Fibroblast of skin of right biceps (primary cell): ENCODE measurements around the gene PLPPR1.
"Not testable (repeated sequence)": the region's sequence is repeated elsewhere in the genome, so short reads cannot be mapped to it uniquely, and the experiment has no call there.

Source experiments
- DNase-seq: peaks from one replicate; pipeline ENCODE4 v3.0.0-alpha.2; 2013

PLPPR1 gene

DNA sequence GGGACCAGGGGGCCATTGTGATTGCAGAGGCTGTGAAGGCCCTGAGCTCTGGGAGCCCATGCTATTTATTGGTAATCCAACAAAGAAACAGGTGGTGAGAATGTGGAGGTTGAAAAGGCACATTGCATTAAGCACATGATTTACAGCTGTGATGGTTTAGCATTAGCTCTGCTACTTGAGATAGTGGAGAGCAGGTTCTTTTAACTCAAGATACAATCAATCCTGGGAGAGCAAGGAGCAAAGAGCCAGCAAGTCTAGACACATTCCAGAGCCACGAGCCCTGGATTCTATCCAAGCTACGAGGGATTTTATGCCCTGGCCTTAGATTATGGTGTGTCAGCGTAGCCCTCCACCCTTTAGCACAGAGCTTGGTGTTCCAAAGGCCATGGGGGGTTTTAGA, 98.8 kb downstream of the PLPPR1 start:
- not testable (repeated sequence) for DNase-seq

DNA sequence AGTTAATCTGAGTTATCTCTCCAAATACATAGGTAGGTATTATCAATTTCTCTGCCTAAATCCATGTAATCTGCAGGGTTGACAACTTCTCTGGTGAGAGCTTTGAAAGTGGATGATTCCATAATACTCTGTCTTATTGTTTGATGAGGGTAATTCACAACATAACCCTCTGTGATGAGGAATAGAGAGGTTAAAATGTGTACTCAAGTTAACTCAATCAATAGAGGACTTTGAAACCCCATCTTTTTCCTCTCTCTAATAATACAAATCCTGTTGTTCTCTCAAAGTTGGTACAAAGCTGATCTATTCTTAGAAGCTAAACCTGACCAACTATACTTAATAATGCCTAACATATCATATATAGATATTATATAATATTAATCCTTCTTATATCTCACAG, 100.1 kb downstream of the PLPPR1 start:
- DNase-seq = no peak

DNA sequence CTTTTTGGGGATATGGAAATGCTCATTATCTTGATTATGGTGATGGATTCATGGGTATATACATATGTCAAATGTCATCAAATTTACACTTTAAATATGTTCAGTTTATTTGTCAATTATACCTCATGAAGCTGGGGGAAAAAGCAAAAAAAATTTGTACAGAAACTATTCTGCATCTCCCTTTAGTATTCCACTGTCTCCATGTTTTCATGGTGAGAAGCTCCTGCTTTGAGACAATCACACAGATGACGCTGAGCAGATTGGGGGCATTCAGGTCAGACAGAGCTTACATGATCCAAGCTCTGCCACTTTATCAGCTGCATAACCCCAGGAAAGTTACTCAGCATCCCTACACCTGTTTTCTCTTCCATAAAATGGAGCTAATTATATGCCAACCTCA, 101.5 kb downstream of the PLPPR1 start:
- no peak for DNase-seq

DNA sequence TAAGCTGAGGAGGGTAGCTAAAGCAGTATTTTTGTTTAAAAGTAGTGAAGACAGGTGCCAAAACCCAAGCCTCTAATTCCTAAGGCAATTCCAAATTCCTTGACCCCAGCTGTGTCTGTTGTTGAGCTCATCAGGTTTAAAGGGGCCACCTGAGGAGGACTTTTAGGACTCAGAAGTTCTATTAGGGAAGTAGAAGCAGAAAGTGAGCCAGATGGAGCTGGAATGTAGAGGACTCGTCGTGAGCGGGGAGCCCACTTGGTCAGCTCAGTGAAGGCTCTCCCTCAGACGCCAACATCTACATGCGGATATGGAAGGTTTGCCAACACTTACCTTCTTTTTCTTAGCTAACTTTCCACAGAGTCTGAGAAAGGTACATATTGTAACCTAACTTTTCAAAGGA, 102.8 kb downstream of the PLPPR1 start:
- no peak for DNase-seq

DNA sequence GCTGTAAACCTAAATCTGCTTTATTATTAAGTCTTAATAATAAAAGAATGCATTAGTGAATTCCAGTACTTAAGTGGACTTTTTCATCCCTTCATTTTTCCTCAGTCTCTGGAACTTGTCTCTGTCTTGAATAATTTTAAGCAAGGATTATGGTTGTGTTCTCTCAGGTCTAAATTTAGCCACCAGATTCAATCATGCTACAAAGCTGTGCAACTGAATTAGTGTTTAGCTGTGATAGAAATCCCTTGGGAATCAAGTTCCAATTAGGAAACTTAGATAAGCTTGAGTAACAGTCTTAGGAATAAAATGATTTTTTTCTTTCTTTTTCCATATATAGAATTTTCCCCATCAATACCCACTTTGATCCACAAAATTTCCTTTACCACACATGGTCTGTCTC, 104.3 kb downstream of the PLPPR1 start:
- DNase-seq = no peak

DNA sequence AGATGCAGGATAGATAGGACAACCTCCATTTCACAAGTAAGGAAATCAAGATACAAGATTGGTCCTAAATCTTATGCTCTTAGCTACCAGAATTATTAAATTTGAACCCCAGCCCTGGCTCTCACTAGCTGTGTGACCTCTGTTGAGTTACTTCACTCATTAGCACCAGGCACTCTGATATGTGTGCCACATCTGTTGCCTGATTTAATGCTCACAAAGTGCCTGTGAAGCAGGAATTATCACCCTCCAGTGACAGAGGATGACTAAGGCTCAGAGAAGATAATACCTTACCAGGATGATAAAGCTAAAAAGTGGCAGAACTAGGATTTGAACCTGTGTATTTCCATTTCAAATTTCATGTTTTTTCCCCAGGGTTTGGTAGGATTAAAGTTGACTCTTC, 110.0 kb downstream of the PLPPR1 start:
- DNase-seq = no peak

DNA sequence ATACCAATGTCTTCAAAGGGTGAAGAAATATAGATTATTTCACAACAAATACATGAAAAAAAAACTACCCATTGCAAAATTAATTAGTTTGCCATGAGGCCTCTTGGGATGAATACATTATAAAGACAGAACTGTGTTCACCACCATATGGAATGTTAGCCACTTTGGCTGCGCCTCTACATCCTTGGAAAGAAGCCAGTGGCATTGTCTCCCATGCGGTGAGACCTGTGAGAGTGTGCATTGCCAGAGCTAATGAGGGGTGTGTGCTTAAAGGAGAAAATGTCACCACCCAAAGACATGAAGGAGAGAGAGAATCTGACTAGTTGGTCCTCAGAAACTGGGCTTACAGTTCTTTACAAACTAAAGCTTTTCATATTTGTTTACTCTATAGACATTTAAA, 110.6 kb downstream of the PLPPR1 start:
- no peak for DNase-seq

DNA sequence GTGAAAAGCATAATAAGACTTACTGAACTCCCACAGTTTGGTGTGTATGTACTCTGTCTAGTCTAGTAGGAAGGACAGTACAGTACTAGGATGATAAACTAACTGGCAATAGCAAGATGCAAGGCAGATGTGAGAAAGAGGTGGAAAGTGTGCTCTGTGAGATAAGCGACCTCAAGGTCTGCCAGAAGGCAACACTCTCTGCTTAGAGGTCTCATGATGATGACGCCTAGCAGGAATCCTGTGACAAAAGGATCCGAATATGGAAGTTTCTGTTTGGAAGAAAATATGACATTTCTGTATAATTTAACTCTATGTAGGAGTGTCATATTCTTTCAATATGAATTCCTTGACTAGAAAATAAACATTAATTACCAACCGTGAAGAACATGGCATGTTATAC, 112.2 kb downstream of the PLPPR1 start:
- DNase-seq = no peak

DNA sequence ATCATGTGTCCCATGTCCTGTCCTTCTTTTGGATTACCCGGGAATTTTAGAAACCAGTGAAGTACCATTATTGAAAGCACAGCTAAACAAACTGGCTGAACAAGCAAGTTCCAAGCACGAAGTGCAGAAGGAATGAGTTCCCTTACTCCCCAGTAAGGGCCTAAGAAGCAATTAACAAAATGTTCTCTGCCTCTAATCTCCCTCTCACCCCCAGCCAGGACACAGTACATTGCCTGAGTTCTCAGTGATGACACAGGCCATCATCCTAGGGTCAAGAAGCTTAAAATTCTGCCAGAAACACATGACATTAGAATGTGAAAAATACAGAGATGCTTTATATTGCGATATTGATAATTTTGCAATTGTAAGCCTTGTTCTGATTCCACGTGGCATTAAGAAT, 118.0 kb downstream of the PLPPR1 start:
- no peak for DNase-seq

DNA sequence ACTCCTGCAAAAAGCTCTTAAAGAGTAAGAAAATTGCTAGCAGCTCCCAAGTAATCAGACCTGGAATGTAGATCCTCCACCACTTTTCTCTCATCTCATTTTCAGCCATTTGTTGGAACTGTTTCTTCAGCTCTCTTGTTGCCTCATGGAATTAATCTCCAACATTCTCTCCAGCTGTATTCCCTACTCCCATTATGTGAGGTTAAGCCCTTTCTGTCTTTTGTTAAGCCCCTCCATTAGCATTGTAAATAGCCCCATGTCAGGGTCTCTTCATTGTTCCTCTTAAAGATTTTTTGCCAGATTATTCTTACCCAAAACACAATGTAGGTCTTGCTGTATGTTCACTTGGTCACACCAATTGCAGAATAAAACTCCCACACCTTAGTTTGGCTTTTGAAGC, 119.8 kb downstream of the PLPPR1 start:
- DNase-seq = no peak

DNA sequence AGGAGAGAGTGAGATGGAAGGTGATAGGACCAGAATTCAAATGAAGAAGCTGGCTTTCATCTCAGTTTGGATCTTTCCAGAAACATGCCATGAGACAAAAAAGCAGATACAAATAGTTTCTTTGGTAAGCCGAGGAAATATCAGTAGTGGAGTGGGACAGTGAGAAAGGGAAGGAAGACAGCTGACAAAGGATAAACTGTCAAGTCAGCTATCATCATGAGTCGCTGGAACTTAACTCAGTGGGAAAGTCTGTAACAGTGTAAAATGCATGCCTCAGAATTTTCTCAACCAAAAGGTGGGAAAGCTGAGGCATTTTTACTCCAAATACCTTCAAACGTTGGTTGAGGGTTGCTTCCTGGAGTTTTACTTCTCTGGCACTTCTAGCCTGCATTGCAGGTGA, 129.8 kb downstream of the PLPPR1 start:
- DNase-seq = no peak

DNA sequence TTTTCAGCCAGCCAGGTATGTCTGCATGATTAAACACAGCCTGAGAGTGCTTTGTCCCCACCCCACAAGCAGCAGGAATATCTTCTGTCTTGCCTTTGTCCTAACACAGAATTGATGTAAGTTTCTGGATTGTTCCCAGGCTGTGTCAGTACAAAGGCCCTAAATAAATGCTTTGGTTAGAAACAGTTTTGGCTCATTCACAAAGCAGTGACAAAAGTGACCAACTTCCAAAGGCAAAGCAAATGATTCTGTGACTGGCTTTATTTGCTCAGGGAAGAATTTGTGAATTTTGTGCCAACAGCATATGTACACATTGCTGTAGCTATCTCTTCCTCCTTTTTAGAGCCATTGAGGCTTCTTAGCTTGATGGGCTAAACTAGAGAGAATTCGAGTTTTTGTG, 133.7 kb downstream of the PLPPR1 start:
- no peak for DNase-seq

DNA sequence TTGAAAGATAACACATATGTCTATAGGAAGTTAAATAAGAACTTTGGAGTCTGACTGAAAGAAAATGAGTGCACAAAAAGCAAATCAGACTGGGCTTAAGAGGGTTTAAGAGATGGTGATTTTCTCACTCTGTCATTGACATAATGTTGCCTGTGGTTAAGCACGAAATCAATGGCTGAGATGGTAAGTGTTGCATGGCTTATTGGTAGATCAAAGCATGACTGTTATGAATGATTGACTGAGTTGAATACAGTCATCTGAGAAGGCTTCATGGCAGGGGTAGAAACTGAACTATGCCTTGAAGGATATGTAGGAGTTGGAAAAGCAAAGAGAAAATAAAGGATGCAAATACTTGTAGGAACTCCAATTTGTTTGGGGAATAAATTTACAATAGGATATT, 136.6 kb downstream of the PLPPR1 start:
- no peak for DNase-seq

DNA sequence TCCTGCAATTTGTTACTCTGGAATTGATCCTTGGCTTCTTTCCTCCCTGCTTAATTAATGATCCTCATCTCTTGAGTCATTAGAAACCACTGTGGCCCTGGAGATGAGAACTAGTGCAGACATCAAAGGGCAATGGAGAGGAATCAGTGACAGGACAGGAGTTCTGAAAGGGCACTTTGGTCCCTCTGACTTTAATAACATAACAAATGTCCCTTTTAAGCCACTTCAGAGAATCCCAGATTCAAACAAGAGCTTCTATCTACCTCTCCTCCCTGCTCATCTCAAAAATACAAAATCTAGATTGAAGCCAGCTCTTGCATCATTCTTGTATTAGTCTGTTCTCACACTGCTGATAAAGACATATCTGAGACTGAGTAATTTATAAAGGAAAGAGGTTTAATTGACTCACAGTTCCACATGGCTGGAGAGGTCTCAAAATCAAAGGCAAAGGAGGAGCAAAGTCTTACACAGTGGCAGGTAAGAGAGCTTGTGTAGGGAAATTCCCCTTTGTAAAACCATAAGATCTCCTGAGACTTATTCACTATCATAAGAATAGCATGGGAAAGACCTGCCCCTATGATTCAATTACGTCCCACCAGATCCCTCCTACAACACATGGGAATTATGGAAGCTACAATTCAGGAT, 139.1 kb downstream of the PLPPR1 start:
- no peak for DNase-seq

DNA sequence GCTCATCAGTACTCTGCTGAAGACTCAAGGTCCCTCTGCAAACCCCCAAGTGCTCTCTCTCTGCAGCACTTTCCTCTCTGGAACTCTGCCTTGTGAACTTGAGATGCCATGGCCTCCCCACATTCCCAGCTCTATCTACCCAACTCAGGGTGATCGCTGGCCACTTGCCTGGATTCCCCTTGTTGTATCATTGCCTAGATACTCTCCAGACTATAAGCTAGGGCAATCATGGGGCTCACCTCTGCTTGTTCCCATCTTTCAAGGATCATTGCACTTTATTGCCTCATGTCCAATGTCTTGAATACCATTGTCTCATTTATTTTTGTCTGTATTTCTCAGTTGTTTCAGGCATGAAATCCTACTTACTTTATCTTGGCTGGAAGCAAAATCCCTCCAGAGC, 144.1 kb downstream of the PLPPR1 start:
- DNase-seq = no peak

DNA sequence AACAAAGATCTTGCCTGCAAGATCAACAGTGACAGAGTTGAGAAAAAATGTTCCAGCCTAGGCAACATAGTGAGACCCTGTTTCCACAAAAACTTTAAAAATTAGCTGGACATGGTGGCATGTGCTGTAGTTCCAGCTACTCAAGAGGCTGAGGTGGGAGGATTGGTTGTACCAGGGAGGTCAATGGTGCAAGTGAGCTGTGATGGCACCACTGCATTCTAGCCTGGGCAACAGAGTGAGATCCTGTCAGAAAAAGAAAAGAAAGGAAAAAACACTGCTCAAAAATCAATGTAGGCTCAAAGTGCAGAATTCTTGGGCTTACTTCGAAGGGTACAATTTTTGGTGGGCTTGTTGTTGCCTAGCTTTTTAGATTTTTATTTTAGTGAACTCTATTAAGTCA, 145.4 kb downstream of the PLPPR1 start:
- no peak for DNase-seq

DNA sequence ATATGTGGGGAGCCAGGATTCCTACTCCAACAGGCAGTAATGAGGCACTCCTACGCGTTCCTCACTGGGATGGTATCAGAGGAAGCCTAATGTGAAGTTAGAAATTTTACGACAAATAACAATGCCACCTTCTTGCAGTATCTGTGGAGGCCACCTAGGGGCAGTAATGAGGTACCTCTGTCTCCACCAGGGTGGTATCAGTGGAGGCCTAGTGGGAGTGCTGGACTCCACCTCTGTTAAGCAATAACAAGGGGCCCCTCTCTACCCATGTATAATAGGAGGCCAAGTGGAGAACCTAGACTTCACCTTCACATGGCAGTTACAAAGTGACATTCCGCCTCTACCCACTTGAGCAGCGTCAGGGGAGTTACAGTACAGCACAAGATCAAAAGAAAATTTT, 147.9 kb downstream of the PLPPR1 start:
- DNase-seq = no peak

DNA sequence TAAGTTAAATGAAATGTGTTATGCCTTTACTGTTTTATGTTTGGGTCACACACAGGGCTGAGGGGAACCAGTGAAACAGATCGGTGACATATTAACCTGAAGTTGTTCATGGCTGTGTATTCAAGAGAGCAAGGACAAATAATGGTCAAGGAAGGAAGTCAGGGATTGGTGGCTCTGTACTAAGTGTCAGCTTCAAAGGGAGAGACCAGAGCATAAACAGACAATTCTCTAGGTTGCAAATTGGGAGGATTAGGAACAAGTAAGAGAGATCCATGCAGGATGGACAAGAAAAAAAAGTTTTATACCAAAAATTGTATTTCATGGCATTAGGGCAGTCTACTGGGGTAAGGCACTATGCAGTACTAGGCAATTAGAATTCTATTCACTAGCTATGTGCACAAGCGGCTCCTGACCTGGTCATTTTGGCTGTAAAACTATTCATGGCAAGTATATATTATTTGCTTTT, 156.3 kb downstream of the PLPPR1 start:
- no peak for DNase-seq

DNA sequence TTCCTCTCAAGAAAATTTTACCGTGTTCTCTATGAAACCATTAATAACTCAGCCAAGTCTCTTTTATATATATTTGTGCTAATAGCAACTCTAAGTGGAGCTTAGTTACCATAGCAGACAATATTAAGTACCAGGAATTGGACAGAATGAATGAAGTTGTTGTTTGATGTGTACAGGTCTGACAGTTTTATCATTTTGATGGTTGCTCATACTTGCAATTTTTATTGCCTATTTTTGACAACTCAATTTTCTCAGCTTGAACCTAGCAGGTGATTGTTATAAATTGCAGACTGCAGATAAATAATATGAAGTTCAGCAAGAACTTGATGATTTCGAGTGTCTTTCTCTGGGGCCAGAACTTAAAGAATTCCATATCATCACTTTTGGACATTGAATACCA, 163.2 kb downstream of the PLPPR1 start:
- no peak for DNase-seq

DNA sequence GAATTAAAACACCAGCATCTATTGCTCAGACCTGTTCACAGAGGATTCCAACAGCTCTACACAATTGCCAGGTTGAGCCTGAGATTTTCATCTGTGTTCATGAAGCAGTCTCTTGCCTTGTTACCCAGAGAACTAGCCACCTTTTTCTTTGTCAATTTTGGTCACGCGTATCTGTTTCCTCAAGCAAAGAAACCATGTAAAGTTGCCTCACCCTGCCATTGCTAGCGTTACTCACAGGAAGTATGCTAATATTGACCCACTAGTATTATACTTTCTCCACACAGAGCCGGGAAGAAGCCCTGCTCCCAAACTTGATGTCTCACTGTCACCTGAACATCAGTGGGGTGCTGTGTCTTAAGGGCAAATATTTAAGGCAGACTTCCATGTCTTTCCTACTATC, 168.5 kb downstream of the PLPPR1 start:
- DNase-seq = no peak

DNA sequence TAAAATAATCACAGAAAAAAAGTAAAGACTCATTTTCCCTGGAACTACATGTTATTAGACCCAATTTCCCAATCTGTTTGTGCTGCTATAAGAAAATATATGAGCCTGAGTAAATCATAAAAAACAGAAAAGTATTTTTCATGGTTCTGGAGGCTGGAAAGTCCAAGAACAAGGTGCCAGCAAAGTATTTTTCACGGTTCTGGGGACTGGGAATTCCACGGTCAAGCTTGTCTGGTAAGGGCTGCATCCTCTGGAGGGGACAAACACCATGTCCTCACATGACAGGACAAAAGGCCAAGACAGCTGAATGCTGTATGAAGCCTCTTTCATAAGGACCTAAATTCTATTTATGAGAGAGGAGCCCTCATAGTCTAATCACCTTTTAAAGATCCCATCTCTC, 172.3 kb downstream of the PLPPR1 start:
- no peak for DNase-seq

DNA sequence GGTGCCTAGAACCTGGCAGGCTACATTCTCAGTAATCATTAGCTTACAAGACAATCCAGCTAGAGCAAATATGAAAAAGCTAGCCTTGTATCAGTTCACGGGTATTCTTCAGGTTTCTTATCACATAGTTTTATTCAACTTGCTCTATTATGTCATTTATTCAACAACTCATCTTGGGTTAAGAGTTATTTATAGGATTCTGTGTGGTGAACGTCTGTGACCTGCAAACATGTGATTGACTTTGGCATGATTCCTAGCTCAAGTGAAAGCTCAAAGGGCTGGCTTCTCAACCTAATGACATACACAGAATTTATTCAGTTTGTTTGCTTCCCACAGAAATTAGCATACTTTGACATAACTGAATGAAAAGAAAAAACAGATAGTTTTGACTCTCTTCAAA, 173.1 kb downstream of the PLPPR1 start:
- DNase-seq = no peak

DNA sequence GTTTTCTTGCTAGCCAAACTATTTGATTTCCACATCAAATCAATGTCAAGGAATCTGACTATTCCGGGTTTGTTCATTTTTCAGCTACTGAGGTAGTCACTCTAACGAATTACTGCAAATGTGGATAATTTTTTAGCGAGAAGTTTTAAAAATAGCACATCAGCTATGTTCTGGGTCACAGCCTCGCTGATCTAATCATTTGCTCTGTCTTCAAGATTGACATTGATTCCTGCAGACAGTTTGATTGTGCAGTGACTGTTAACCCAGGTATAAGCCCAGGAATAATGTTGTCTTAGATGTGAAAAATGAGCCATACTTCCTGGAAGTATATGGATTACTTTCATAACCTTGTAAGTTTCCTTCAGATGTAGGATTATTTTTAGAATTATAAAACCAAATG, 181.1 kb downstream of the PLPPR1 start:
- DNase-seq = no peak

DNA sequence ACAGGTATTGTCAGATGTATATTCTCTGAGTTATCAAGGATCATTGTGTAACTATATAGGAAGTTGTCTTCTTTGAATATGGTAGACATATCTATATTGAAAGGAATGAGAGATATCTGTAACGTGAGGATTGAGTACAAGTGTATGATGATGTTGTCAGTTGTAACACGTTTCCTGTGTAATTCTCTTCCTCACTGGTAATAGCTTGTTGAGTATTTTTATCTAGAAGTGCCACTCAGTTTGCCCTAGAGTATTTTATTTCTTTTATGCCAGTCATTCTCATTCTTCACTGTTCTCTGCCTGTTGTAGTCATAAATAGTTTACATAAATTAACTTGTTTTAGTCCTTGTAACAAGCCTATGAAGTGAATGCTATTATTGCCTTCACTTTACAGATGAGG, 184.1 kb downstream of the PLPPR1 start:
- DNase-seq = no peak

DNA sequence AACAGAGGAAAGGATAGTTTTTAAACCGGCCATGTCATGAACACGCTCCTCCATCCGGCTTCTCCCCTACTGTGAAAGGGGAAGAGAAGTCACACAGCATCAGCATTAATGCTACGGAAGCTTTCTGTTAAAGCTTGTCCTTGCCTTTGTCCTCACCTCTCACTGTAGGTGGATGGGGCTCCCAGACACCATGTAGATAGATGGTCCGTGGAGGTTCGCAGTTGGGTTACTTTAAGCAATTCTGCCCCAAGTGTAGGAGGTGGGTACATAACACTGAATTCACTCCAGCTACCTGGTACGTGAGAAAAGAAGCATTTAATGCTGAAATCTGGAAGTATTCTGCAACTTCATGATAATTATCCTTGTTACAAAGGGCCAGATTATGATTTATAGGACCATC, 190.5 kb downstream of the PLPPR1 start:
- no peak for DNase-seq

DNA sequence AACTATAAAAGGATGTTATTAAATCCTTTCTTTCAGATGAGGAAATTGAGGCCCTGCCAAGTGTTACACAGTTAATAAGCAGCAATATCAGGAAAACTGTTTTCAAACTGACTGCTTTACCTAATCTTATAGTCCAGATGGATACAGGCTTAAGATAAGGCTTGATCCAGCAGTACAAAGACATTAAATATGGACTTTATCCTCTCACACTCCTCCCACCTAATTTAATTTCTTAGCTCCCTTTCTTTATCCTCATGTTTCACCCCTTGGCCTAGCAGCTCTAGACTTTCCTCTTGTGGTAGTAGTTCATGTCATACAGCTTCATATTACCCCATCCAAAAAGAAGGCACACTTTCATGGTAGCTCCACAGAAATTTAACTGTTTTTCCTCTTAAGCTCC, 191.8 kb downstream of the PLPPR1 start:
- DNase-seq = no peak
